Kidney glomerular epithelial cell (primary cell): ENCODE results near the gene PMFBP1.

ENCODE experiments used
- DNase-seq: peaks from one replicate; lab custom pipeline; 2025; lab: John Stamatoyannopoulos, UW

Gene PMFBP1

GRCh38 chr16:72172105-72173034, at the start of gene PMFBP1:
PMFBP1 (minus strand) TSS chr16:72172155; CDS start chr16:72171208, 947 bp downstream.
- peak; percentile 27 for DNase-seq

- DNase-seq, result no peak
Measured at GRCh38 chr16:72221630-72222024, 49.7 kb upstream of the PMFBP1 start.

GRCh38 chr16:72220875-72221629, 49.1 kb upstream of the PMFBP1 start:
- no peak for DNase-seq

- no peak for DNase-seq
Measured at GRCh38 chr16:72219282-72219681, 47.3 kb upstream of the PMFBP1 start.

GRCh38 chr16:72216767-72217166, 44.8 kb upstream of the PMFBP1 start:
- DNase-seq, result no peak

- no peak for DNase-seq
Measured at GRCh38 chr16:72214821-72215220, 42.9 kb upstream of the PMFBP1 start.

GRCh38 chr16:72211110-72211509, 39.2 kb upstream of the PMFBP1 start:
- DNase-seq, result no peak

GRCh38 chr16:72210555-72210954, 38.6 kb upstream of the PMFBP1 start:
- no peak for DNase-seq

- no peak for DNase-seq
Measured at GRCh38 chr16:72210072-72210471, 38.1 kb upstream of the PMFBP1 start.

GRCh38 chr16:72206299-72206698, 34.3 kb upstream of the PMFBP1 start:
- no peak for DNase-seq

- no peak for DNase-seq
Measured at GRCh38 chr16:72203401-72203800, 31.4 kb upstream of the PMFBP1 start.

GRCh38 chr16:72202014-72202413, 30.1 kb upstream of the PMFBP1 start:
- DNase-seq, result no peak

- DNase-seq, result no peak
Measured at GRCh38 chr16:72201387-72201786, 29.4 kb upstream of the PMFBP1 start.

- no peak for DNase-seq
Measured at GRCh38 chr16:72199761-72200337, 27.9 kb upstream of the PMFBP1 start.

GRCh38 chr16:72198771-72199201, 26.8 kb upstream of the PMFBP1 start:
- no peak for DNase-seq

- no peak for DNase-seq
Measured at GRCh38 chr16:72198021-72198711, 26.2 kb upstream of the PMFBP1 start.

GRCh38 chr16:72197545-72197944, 25.6 kb upstream of the PMFBP1 start:
- DNase-seq, result no peak

- no peak for DNase-seq
Measured at GRCh38 chr16:72195609-72196008, 23.7 kb upstream of the PMFBP1 start.

- DNase-seq, result no peak
Measured at GRCh38 chr16:72191551-72191950, 19.6 kb upstream of the PMFBP1 start.

- no peak for DNase-seq
Measured at GRCh38 chr16:72189865-72190371, 18.0 kb upstream of the PMFBP1 start.

- no peak for DNase-seq
Measured at GRCh38 chr16:72188541-72188940, 16.6 kb upstream of the PMFBP1 start.

- no peak for DNase-seq
Measured at GRCh38 chr16:72187551-72187950, 15.6 kb upstream of the PMFBP1 start.
